Keratinocyte (primary cell): Measurements from ENCODE around the gene ATG4D. TPM values are rescaled to one million over a fixed set of nuclear protein-coding genes. Genes with fewer than 3 reads are reported as not detected.

Source experiments
- DNase-seq: peaks from one replicate; pipeline ENCODE4 v3.0.0-alpha.2; 2011; ENCODE audit warnings: low read depth, missing footprints, low spot score
- FAIRE-seq: peaks from 2 replicates; lab custom pipeline; 2011; peaks lifted over from hg19 to GRCh38; lab: Jason Lieb, UNC
- H2AFZ ChIP-seq: 2 replicates; pipeline ENCODE4 v1.6.0; 2012; ENCODE audit warnings: low read length, control low read depth, inconsistent platforms; ENCODE audit not compliant: control insufficient read depth
- H3K27ac ChIP-seq: 2 replicates; pipeline ENCODE4 v1.5.1; 2011; ENCODE audit warnings: low read length; ENCODE audit not compliant: control insufficient read depth, insufficient read depth
- H3K27me3 ChIP-seq: 3 replicates; pipeline ENCODE4 v1.6.0; 2011; ENCODE audit warnings: low read length; ENCODE audit not compliant: control insufficient read depth, insufficient read depth; ENCODE audit errors: extremely low read depth
- H3K36me3 ChIP-seq, 2 experiments: 2 replicates in 1 of 2; 3 replicates in 1 of 2; pipeline ENCODE4 v1.5.1; 2011; ENCODE audit warnings: low read length in 2 of 2, mild to moderate bottlenecking in 1 of 2; ENCODE audit not compliant: control insufficient read depth in 2 of 2, insufficient read depth in 2 of 2; ENCODE audit errors: extremely low read depth in 1 of 2
- H3K4me1 ChIP-seq: 3 replicates; pipeline ENCODE4 v1.5.1; 2011; ENCODE audit warnings: low read length; ENCODE audit not compliant: control insufficient read depth, insufficient read depth; ENCODE audit errors: extremely low read depth
- H3K4me2 ChIP-seq: 3 replicates; pipeline ENCODE4 v1.6.0; 2011; ENCODE audit warnings: low read depth, low read length; ENCODE audit not compliant: control insufficient read depth, insufficient read depth; ENCODE audit errors: extremely low read depth
- H3K4me3 ChIP-seq, 3 experiments: fragments of 200-600 bp in 1 of 3; sonication (generic) in 1 of 3; 2 replicates in 2 of 3; 3 replicates in 1 of 3; pipeline ENCODE4 v1.5.1; 2011 to 2016; ENCODE audit warnings: low read length in 3 of 3, mild to moderate bottlenecking in 3 of 3, control low read depth in 2 of 3, inconsistent platforms in 1 of 3, low read depth in 1 of 3, mixed read lengths in 1 of 3, mixed run types in 1 of 3, moderate library complexity in 1 of 3; ENCODE audit not compliant: control insufficient read depth in 2 of 3, insufficient read depth in 2 of 3; ENCODE audit errors: extremely low read depth in 1 of 3
- H3K79me2 ChIP-seq: 2 replicates; pipeline ENCODE4 v1.6.0; 2012; ENCODE audit warnings: low read length; ENCODE audit not compliant: control insufficient read depth, insufficient read depth
- H3K9ac ChIP-seq: 3 replicates; pipeline ENCODE4 v1.6.0; 2011; ENCODE audit warnings: low read length; ENCODE audit not compliant: control insufficient read depth, insufficient read depth; ENCODE audit errors: extremely low read depth
- H3K9me1 ChIP-seq: 3 replicates; pipeline ENCODE4 v1.6.0; 2011; ENCODE audit warnings: low read length; ENCODE audit not compliant: control insufficient read depth, insufficient read depth; ENCODE audit errors: extremely low read depth
- H3K9me3 ChIP-seq: 2 replicates; pipeline ENCODE4 v1.5.1; 2012; ENCODE audit warnings: low read depth, low read length; ENCODE audit not compliant: control insufficient read depth
- H4K20me1 ChIP-seq: 3 replicates; pipeline ENCODE4 v1.6.0; 2011; ENCODE audit warnings: low read length; ENCODE audit not compliant: control insufficient read depth, insufficient read depth; ENCODE audit errors: extremely low read depth
- EZH2 ChIP-seq: IDR thresholded peaks from one replicate; pipeline ENCODE4 v1.6.1; 2012; ENCODE audit warnings: inconsistent platforms, mild to moderate bottlenecking, low read length, moderate library complexity
- dilution Hi-C: fragments of 300-500 bp; cut with MboI; formaldehyde crosslinking; loops from one replicate; pipeline ENCODE4 v1.7.0; 2020; ENCODE audit warnings: low sequenced_read_pairs; ENCODE audit not compliant: extremely low pct_ligation_motif_present
- polyA plus RNA-seq, 5 experiments: library from polyadenylated mRNA; depleted of rRNA in 3 of 5; stranded (reverse) in 3 of 5; stranded (forward) in 1 of 5; unstranded in 1 of 5; fragments of >200 nt; gene quantifications; 1 replicate in 1 of 5; 2 replicates in 3 of 5; 3 replicates in 1 of 5; pipeline versions ENCODE4 v1.2.1 to v1.2.3, GENCODE V29; 2011 to 2012; ENCODE audit warnings: missing spikeins in 2 of 5, low read depth in 1 of 5, low replicate concordance in 1 of 5
- TF ChIP-seq, protein P1 (sequence below), 3 experiments: IDR thresholded peaks in 1 of 3; conservative IDR thresholded peaks in 1 of 3; optimal IDR thresholded peaks in 1 of 3; 2 replicates in 2 of 3; 3 replicates in 1 of 3; pipeline versions ENCODE3 to v1.5.1; 2011; ENCODE audit warnings: low read length in 3 of 3, mild to moderate bottlenecking in 3 of 3, moderate library complexity in 2 of 3, control low read depth in 1 of 3, inconsistent platforms in 1 of 3; ENCODE audit not compliant: insufficient read depth in 2 of 3; ENCODE audit errors: extremely low read depth in 1 of 3

Gene ATG4D
- polyA plus RNA-seq, 1 donor (not counting 4 experiments of a cell fraction or from before 2014, with no cell fraction given): 12.6 TPM

DNA sequence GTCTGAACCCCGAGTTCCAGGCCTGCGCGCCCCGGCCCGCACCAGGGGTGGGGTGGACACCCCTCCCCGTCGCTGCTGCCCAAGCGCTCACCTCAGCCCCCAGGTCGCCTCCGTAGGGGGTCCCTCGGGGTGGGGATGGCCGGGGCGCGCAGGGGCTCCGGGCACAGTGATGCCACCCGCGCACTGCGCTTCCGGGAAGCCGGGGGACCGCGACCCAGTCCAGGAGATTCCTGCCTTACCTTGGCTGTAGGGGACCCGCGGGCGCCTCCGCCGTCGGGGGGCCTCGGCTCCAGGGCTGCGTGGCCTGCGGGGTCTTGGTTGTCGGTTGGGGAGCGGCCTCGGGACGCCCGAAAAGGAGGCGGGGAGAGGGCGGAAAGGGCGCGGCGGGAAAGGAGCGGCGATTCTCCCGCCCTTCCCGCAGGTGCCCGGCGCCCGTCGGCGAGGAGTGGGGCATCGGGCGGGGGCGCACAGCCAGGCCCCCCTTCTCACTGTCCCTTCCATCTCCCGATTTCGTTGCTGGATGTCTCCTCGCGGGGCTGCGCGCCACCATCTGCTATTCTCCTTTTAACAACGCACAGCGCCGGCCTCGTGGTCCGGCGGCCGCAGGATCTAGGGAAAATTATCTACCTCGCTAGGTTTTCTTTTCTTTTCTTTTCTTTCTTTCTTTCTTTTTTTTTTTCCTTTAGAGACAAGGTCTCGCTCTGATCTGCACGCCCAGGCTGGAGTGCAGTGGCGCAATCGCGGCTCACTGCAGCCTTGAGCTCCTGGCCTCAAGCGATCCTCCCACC lies 40.5 kb upstream of the ATG4D start, which contains the start of gene KEAP1:
TSS of gene KEAP1 (minus strand) at position 355 of the 788 bp plus-strand sequence. CDS start 3,323 bp downstream, outside the sequence.
- H3K4me2 ChIP-seq: peak within 1 kb of the TSS; percentile 98
- peak within 1 kb of the TSS; percentile 92 for H3K9ac ChIP-seq
- no peak for DNase-seq
- H3K9me1 ChIP-seq: no peaks in the 10 kb centered on the region
- peak within 1 kb of the TSS; percentile 61 to 86 (median 75) for H3K4me3 ChIP-seq
- H3K9me3 ChIP-seq: no peaks in the 10 kb centered on the region
- no peak for FAIRE-seq
- peaks cover 8% of the 10 kb centered on the region for H3K4me1 ChIP-seq
- peak within 1 kb of the TSS; percentile 77 for H3K27ac ChIP-seq
- peaks cover 30% of the 10 kb centered on the region for H3K79me2 ChIP-seq
- H3K36me3 ChIP-seq: peaks cover 2 to 7% of the 10 kb centered on the region in 2 experiments
- dilution Hi-C loops: no loop called here
- no peaks in the 10 kb centered on the region for H3K27me3 ChIP-seq
- TF ChIP-seq, protein P1, sequence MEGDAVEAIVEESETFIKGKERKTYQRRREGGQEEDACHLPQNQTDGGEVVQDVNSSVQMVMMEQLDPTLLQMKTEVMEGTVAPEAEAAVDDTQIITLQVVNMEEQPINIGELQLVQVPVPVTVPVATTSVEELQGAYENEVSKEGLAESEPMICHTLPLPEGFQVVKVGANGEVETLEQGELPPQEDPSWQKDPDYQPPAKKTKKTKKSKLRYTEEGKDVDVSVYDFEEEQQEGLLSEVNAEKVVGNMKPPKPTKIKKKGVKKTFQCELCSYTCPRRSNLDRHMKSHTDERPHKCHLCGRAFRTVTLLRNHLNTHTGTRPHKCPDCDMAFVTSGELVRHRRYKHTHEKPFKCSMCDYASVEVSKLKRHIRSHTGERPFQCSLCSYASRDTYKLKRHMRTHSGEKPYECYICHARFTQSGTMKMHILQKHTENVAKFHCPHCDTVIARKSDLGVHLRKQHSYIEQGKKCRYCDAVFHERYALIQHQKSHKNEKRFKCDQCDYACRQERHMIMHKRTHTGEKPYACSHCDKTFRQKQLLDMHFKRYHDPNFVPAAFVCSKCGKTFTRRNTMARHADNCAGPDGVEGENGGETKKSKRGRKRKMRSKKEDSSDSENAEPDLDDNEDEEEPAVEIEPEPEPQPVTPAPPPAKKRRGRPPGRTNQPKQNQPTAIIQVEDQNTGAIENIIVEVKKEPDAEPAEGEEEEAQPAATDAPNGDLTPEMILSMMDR (optimal IDR thresholded peaks at IDR 0.05 in 1 of 3, IDR thresholded peaks at IDR 0.05 in 1 of 3, conservative IDR thresholded peaks at IDR 0.05 in 1 of 3; ENCODE audit: extremely low read depth in 1 of 3, insufficient read depth in 2 of 3, low read length in 3 of 3): no peak
- no peak for TF ChIP-seq EZH2
- no peaks in the 10 kb centered on the region for H4K20me1 ChIP-seq
- H2AFZ ChIP-seq: peak within 1 kb of the TSS; percentile 85

DNA sequence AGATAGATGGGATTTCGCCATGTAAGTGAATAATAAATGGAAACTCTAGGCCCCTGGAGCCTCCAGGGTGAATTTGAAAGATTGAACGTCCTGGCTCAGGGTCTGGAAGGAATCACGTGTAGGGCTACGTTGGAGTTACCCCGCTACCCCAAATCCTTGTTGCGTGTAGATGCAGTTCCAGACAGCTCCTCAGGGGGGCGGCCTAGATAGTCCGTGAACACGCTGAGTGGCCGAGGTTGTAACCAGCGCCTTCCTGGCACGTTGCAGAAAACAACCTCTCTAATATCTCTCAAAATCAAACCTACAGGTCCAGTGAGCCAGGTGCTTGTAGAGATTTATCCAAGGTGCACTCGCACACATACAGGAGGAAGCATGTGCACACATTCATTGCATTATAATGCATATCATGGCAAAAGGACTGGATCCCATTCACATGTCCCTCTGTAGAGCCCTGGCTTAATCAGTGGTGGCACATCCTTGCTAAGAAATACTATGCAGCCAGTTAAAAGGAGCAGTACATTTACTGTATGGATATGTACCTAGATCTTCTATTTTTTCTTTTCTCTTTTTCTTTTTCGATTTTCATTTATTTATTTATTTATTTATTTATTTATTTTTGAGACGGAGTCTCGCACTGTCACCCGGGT lies 38.0 kb upstream of the ATG4D start:
- H3K27me3 ChIP-seq: no peaks in the 10 kb centered on the region
- peaks cover 19% of the 10 kb centered on the region for H3K4me1 ChIP-seq
- TF ChIP-seq EZH2: no peak
- TF ChIP-seq, protein P1 (optimal IDR thresholded peaks at IDR 0.05 in 1 of 3, IDR thresholded peaks at IDR 0.05 in 1 of 3, conservative IDR thresholded peaks at IDR 0.05 in 1 of 3; ENCODE audit: extremely low read depth in 1 of 3, insufficient read depth in 2 of 3, low read length in 3 of 3): peak; percentile 92 to 96 (median 95)
- H3K4me2 ChIP-seq: peak overlapping the region; percentile 69
- peaks cover 14% of the 10 kb centered on the region for H3K79me2 ChIP-seq
- no peaks in the 10 kb centered on the region for H4K20me1 ChIP-seq
- H2AFZ ChIP-seq: peak overlapping the region; percentile 85
- no peak overlapping the region for H3K9ac ChIP-seq
- peak overlapping the region in 1 of 3 experiments; percentile 26 for H3K4me3 ChIP-seq
- DNase-seq (no peak), FAIRE-seq (peak; percentile 52)
- H3K9me3 ChIP-seq: no peaks in the 10 kb centered on the region
- H3K9me1 ChIP-seq: no peaks in the 10 kb centered on the region
- no peaks in the 10 kb centered on the region for H3K36me3 ChIP-seq
- no peak overlapping the region for H3K27ac ChIP-seq
- dilution Hi-C loops: no loop called here
